Stimulated activated CD8-positive, alpha-beta memory T cell treated with anti-CD3 and anti-CD28 coated beads, Interleukin-7, amount 100 ng/mL, for 48 hours (primary cell): Measurements from ENCODE around the gene ASGR1.
"Not testable (repeated sequence)": the region's sequence is repeated elsewhere in the genome, so short reads cannot be mapped to it uniquely, and the experiment has no call there.

Source experiments
- DNase-seq, 2 donors: peaks; one replicate each; pipeline ENCODE4 v3.0.0-alpha.2; 2020; ENCODE audit warnings: low read depth in 1 of 2; ENCODE audit errors: extremely low read depth in 1 of 2

Gene ASGR1

DNA sequence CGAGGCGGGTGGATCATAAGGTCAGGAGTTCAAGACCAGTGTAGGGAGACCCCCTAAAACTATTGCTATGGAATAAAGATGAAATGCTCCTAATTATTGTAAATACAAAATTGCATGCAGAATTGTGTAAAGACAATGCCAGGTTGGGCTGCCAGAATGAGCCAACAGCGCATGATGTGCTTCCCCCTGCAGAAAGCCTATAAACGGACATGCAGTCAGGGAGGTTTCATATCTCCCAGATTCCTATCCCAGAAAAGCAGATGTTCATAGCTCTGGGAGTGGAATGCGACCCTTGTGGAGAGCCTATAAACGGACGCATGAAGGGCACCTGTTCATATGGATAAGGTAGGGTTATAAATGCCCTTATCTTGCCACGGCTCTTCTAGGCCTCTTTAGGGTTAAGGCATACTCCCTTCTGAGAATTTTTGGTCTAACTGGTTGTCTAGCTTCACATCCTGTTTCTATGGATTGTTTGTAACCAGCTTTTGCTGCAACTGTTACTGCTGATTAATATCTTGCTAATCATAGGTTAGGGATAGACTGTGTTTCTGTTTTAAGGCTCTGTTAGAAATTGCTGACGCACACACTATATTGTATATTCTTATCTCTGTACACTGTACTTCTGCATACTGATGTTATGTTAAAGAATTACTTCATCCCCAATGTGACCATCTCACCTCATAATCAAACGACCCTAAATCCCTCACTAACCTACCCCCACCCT, 10.2 kb downstream of the ASGR1 start:
- DNase-seq: not testable (repeated sequence)

DNA sequence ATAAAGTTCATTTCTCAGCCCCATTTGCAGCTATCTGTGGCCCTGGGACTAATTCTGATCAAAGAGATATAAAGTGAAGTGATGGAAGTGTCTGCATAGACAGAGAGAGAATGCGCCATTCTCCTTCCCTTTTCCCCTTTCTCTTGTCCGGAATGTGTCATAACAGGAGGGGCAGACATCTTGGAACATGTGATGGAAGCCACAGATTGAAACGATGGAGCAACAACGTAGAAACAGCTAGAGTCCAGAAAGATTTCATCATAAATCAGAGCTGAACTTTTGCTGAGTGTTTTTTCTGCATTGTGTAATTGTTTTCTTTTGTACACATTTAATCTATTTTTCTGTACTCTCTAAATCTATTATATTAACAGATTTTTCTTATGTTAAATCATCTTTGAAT, 11.3 kb downstream of the ASGR1 start:
- no peak for DNase-seq

DNA sequence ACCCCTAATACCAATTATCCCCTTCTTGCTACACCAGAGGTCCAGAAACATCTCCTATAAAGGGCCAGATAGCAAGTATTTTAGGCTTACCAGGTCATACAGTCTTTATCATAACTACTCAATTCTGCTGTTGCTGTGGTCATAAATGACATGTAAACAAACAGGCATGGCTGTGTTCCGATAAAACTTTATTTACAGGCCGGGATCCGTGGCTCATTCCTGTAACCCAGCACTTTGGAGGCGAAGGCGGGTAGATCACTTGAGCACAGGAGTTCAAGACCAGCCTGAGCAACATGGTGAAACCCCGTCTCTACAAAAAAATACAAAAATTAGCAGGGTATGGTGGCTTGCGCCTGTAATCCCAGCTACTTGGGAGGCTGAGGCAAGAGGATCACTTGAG, 12.3 kb downstream of the ASGR1 start:
- no peak for DNase-seq

DNA sequence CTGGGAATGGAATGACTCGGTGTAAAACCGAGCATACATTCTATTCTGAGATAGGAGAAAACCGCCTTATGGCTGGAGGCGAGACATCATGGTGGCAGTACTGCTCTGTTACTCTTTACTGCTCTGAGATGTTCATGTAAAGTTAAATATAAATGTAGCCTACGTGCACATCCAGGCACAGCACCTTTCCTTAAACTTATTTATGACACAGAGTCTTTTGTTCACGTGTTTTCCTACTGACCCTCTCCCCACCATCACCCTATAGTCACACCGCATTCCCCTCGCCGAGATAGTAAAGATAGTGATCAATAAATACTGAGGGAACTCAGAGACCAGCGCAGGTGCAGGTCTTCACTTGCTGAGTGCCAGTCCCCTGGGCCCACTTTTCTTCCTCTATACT, 19.6 kb downstream of the ASGR1 start:
- not testable (repeated sequence) for DNase-seq

GRCh38 chr17:7158424-7158823, 20.7 kb downstream of the ASGR1 start:
- not testable (repeated sequence) for DNase-seq

- DNase-seq: no peak
Measured at GRCh38 chr17:7156342-7156940, 22.7 kb downstream of the ASGR1 start.

GRCh38 chr17:7147772-7148171, 31.4 kb downstream of the ASGR1 start:
- no peak for DNase-seq

DNA sequence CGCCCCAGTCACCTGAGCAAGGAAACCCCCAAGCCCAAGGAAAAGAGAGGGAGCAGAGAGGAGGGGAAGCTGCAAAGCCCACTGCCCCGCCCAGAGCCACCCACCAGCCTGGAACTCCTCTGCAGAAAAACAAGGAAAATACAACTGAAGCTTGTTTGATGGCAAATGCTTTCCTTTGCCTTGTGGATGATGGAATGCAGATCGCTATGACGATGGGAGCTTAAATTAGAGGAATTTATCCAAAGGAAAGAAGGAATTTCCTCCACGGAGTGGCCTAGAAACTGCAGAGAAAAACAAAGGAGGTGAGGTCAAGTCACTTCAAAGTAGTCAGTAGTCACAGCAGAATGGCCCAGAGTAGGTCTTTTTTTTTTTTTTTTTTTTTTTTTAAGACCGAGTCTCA, 33.1 kb downstream of the ASGR1 start:
- no peak for DNase-seq

DNA sequence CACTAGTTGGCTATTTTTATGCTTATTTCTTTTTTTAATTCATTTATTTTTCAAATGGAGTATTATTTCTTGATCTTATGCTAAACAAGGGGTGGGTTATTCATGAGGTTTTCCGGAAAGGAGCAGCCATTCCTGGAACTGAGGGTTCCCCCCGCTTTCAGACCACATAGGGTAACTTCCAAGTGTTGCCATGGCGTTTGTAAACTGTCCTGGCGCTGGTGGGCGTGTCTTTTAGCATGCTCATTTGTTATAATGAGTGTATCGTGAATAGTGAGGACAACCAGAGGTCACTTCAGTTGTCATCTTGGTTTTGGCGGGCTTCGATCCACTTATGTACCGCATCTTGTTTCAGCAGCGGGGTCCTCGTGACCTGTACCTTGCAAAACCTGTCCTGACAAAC, 35.0 kb downstream of the ASGR1 start:
- no peak for DNase-seq

- DNase-seq: no peak
Measured at GRCh38 chr17:7141824-7142223, 37.3 kb downstream of the ASGR1 start.

- no peak for DNase-seq
Measured at GRCh38 chr17:7139400-7139799, 39.8 kb downstream of the ASGR1 start.

GRCh38 chr17:7138800-7139381, 40.3 kb downstream of the ASGR1 start:
- DNase-seq: no peak

DNA sequence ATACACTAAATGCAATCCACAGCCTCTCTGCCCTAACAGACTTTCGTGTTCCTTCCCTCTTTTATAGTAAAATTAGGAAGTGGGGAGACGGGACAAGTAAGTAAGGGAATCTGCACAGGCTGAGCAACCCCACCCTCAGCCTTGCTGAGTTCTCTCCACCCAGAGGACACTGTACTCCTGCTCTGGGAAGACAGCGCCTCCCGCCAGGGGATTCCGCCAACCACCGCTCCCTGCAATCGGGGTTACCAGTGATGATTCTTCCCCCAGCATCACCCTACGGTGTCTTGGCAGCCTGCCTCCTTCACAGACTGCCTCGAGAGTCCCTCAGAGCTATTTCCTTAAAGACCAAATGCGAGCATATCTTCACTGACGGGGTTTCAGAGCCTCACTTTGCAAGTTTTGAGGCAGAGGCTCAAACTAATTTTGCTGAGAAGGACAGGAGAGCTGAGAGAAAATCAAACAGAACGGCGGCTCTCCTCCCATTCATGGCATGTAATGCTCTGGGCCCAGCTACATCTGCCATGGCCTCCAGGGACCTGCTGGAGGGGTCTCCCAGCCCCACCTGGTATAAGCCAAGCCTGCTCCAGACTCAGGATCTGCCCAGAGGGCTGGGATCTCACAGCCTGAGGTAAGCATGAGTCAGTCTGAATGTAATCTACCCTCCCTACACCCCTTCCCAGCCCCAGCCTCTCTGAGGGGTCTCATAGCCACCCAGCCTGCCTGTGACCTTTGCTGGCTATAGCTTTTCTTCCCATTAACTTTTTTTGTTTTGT, 41.8 kb downstream of the ASGR1 start:
- DNase-seq: no peak

DNA sequence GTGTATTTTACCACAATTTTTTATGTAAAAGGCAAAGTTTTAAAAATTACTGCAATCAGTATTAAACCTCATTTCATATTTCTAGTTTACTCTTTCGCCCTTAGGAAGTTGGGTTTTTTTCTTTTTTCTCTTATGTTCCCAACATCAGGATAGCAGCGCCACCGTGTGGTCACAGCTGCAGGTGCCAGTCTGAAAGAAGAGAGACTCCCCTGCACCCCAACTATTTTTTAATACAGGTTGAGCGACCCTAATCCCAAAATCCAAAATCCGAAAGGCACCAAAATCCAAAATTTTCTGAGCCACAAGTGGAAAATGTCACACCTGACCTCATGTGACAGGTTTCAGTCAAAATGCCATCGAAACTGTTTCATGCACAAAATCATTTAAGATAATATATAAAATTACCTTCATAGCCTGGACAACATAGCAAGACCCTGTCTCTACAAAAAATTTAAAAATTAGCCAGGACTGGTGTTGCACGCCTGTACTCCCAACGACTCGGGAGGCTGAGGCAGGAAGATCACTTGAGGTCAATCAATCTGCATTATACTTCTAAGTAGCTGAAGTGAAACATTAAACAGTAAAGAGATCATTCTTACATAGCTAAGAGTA, 42.8 kb downstream of the ASGR1 start:
- DNase-seq: peak; percentile 37 to 47

GRCh38 chr17:7133916-7134315, 45.3 kb downstream of the ASGR1 start:
- DNase-seq: no peak

GRCh38 chr17:7133424-7133823, 45.7 kb downstream of the ASGR1 start:
- peak; percentile 18 to 35 for DNase-seq

GRCh38 chr17:7132511-7133094, 46.6 kb downstream of the ASGR1 start:
- peak; percentile 10 to 16 for DNase-seq

DNA sequence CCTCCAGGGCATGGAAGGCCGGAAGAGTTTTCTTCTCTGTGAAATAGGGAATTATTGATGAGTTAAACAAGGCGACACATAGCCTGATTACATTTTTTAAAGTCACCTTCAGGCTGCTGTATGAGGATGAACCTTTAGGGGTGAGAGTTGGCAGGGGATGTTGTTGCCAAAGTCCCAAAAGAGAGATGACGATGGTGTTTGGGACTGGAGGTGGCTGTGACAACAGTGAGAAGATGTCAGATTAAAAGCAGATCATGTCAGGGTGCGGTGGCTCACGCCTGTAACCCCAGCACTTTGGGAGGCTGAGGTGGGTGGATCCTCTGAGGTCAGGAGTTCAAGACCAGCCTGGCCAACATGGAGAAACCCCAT, 47.8 kb downstream of the ASGR1 start:
- DNase-seq: no peak

DNA sequence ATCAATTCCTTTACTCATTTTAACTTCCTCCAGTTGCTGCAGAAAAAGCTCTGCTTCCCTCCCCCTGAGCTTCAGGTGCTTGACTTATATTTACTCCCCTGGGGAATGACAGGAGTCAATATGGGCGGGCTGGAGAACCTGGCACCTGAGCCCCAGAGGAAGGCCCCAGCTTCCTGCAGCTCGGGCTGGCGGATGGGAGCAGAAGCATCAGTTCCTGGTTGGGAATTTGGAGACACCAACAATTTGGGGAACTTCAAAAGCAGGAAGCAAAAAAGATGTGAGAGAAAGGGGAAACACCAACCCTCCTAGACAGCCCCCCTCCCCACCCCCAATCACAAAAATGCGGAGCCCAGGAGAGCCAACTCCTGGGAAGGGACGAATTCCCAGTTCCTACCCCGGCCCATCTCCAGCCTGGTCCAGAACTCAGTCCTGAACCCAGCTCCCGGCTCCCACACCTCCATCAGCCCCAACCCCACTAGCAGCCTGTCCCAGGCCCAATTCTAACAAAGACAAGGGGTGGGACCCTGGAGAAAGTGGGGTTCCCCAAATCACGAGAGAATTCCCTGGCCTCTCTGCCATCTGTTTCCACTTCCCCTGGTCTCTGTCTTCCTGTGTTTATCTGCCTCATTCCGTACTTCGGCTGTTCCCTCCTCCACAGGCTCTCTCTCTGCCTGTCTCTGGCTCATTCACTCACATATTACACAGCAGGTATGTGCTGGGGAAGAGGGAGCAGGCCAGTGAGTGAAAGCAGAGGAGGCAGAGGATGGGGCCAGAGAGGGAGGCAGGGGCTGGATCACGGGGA, 48.3 kb downstream of the ASGR1 start:
- DNase-seq: no peak

- DNase-seq: no peak
Measured at GRCh38 chr17:7129311-7129710, 49.9 kb downstream of the ASGR1 start.
